Mesodermal cell (in vitro differentiated cells): ENCODE measurements around the gene CENPT.

Source experiments
- H3K27ac ChIP-seq: 2 replicates; pipeline ENCODE4 v1.7.0; 2013; ENCODE audit warnings: mild to moderate bottlenecking, low read depth, low read length, moderate library complexity; ENCODE audit not compliant: severe bottlenecking
- H3K36me3 ChIP-seq: 2 replicates; pipeline ENCODE4 v1.7.1; 2013; ENCODE audit warnings: mild to moderate bottlenecking, low read length, moderate library complexity; ENCODE audit not compliant: control insufficient read depth, insufficient read depth
- H3K4me1 ChIP-seq: one replicate; pipeline ENCODE4 v1.7.1; 2013; ENCODE audit warnings: mild to moderate bottlenecking, low read length; ENCODE audit not compliant: insufficient read depth, control insufficient read depth, poor library complexity, severe bottlenecking
- H3K4me3 ChIP-seq: 2 replicates; pipeline ENCODE4 v1.7.0; 2013; ENCODE audit warnings: low read length, control low read depth, mild to moderate bottlenecking; ENCODE audit not compliant: insufficient read depth, poor library complexity, severe bottlenecking; ENCODE audit errors: extremely low read depth
- H3K9me3 ChIP-seq: 2 replicates; pipeline ENCODE4 v1.7.1; 2013; ENCODE audit warnings: mild to moderate bottlenecking, low read length, moderate library complexity; ENCODE audit not compliant: control insufficient read depth
- WGBS, 2 experiments: methylation state at CpG; one replicate each; pipeline ENCODE4 v1.1.5; 2013; ENCODE audit warnings: missing lambda C conversion rate in 2 of 2; ENCODE audit not compliant: insufficient coverage in 2 of 2; 5-methylcytosine and 5-hydroxymethylcytosine counted together

Gene CENPT

GRCh38 chr16:67846320-67847063 lies 1.0 kb downstream of the CENPT start, which contains the start of gene NUTF2:
NUTF2 (plus strand) TSS chr16:67846933; CDS start chr16:67865131, 18,198 bp downstream.
- Histone ChIP-seq H3K4me1 (peaks cover 27% of the 10 kb centered on the region), H3K9me3 (no peaks in the 10 kb centered on the region), H3K4me3 (peak within 1 kb of the TSS; percentile 99), H3K36me3 (peaks cover 30% of the 10 kb centered on the region), H3K27ac (peak within 1 kb of the TSS; percentile 93)
- WGBS, 2 experiments = 0 to 2% methylated on average over 36 to 39 of the region's 57 CpGs

GRCh38 chr16:67846063-67846319 lies 1.5 kb downstream of the CENPT start:
- 100% methylated on average over 1 of the region's 2 CpGs; no CpG with 5 or more reads in 1 of the 2 experiments for WGBS, 2 experiments
- no peaks in the 10 kb centered on the region for H3K9me3 ChIP-seq
- H3K27ac ChIP-seq = peak overlapping the region; percentile 93
- H3K4me1 ChIP-seq = peaks cover 27% of the 10 kb centered on the region
- peaks cover 25% of the 10 kb centered on the region for H3K36me3 ChIP-seq
- peak overlapping the region; percentile 99 for H3K4me3 ChIP-seq

- 87 to 93% methylated on average over 5 of the region's 5 CpGs for WGBS, 2 experiments
- peak overlapping the region; percentile 93 for H3K27ac ChIP-seq
- peak overlapping the region; percentile 99 for H3K4me3 ChIP-seq
Measured at GRCh38 chr16:67845291-67846062, 2.0 kb downstream of the CENPT start.

GRCh38 chr16:67844497-67844896 lies 3.0 kb downstream of the CENPT start:
- whole genome bisulfite sequencing, 2 experiments = 65 to 88% methylated on average over 3 to 4 of the region's 4 CpGs
- Histone ChIP-seq H3K4me1 (peaks cover 27% of the 10 kb centered on the region), H3K9me3 (no peaks in the 10 kb centered on the region), H3K36me3 (peaks cover 17% of the 10 kb centered on the region), H3K27ac (no peak overlapping the region), H3K4me3 (no peak overlapping the region)

More at GRCh38 chr16:67845291-67846062, 2.0 kb downstream of the CENPT start:
- peaks cover 20% of the 10 kb centered on the region for H3K36me3 ChIP-seq
- no peaks in the 10 kb centered on the region for H3K9me3 ChIP-seq
- peaks cover 27% of the 10 kb centered on the region for H3K4me1 ChIP-seq

GRCh38 chr16:67843343-67843765 lies 4.1 kb downstream of the CENPT start:
- H3K4me1 ChIP-seq = peaks cover 27% of the 10 kb centered on the region
- H3K36me3 ChIP-seq = peaks cover 7% of the 10 kb centered on the region
- 35 to 39% methylated on average over 11 of the region's 11 CpGs for WGBS, 2 experiments
- H3K4me3 ChIP-seq = peak overlapping the region; percentile 62
- H3K27ac ChIP-seq = peak overlapping the region; percentile 82
- no peaks in the 10 kb centered on the region for H3K9me3 ChIP-seq

- H3K9me3 ChIP-seq = no peaks in the 10 kb centered on the region
- H3K27ac ChIP-seq = peak overlapping the region; percentile 82
- peak overlapping the region; percentile 62 for H3K4me3 ChIP-seq
- H3K4me1 ChIP-seq = peaks cover 27% of the 10 kb centered on the region
- 2% methylated on average over 60 to 62 of the region's 67 CpGs for WGBS, 2 experiments
- peaks cover 4% of the 10 kb centered on the region for H3K36me3 ChIP-seq
Measured at GRCh38 chr16:67842509-67843342, 4.8 kb downstream of the CENPT start.

GRCh38 chr16:67841816-67842508 lies 5.5 kb downstream of the CENPT start, which contains the start of gene THAP11:
THAP11 (plus strand) TSS chr16:67842320; CDS start chr16:67842555, 235 bp downstream.
- Histone ChIP-seq H3K4me3 (peak within 1 kb of the TSS; percentile 62), H3K27ac (peak within 1 kb of the TSS; percentile 82), H3K9me3 (no peaks in the 10 kb centered on the region), H3K36me3 (peaks cover 4% of the 10 kb centered on the region), H3K4me1 (peaks cover 27% of the 10 kb centered on the region)
- WGBS, 2 experiments = 0 to 2% methylated on average over 68 to 73 of the region's 83 CpGs

GRCh38 chr16:67841198-67841815 lies 6.2 kb downstream of the CENPT start:
- 64 to 70% methylated on average over 17 of the region's 17 CpGs for WGBS, 2 experiments
- Histone ChIP-seq H3K4me1 (peaks cover 27% of the 10 kb centered on the region), H3K27ac (peak overlapping the region; percentile 82), H3K36me3 (peaks cover 4% of the 10 kb centered on the region), H3K4me3 (peak overlapping the region; percentile 62), H3K9me3 (no peaks in the 10 kb centered on the region)

GRCh38 chr16:67837811-67838210 lies 9.7 kb downstream of the CENPT start:
- no peaks in the 10 kb centered on the region for H3K9me3 ChIP-seq
- no peaks in the 10 kb centered on the region for H3K36me3 ChIP-seq
- H3K27ac ChIP-seq = no peak overlapping the region
- WGBS, 2 experiments = 93 to 100% methylated on average over 1 to 2 of the region's 2 CpGs
- H3K4me3 ChIP-seq = no peak overlapping the region
- no peaks in the 10 kb centered on the region for H3K4me1 ChIP-seq
